HG02588 (cell line): Measurements from ENCODE around the gene SAPCD2.
"Not testable (repeated sequence)": the region's sequence is repeated elsewhere in the genome, so short reads cannot be mapped to it uniquely, and the experiment has no call there.

Source experiments
- ATAC-seq: cut with Tn5 transposase; IDR thresholded peaks from one replicate; pipeline ENCODE4 v1.9.1; 2021; ENCODE audit warnings: mild to moderate bottlenecking, moderate library complexity; ENCODE audit not compliant: unreplicated experiment

The SAPCD2 gene, protein sequence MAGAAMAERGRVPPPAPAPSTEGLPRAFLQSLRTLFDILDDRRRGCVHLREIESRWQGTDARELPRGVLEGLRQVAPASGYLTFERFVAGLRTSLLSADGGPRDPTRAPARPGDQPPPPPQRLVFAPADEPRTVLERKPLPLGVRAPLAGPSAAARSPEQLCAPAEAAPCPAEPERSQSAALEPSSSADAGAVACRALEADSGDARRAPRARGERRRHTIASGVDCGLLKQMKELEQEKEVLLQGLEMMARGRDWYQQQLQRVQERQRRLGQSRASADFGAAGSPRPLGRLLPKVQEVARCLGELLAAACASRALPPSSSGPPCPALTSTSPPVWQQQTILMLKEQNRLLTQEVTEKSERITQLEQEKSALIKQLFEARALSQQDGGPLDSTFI

DNA sequence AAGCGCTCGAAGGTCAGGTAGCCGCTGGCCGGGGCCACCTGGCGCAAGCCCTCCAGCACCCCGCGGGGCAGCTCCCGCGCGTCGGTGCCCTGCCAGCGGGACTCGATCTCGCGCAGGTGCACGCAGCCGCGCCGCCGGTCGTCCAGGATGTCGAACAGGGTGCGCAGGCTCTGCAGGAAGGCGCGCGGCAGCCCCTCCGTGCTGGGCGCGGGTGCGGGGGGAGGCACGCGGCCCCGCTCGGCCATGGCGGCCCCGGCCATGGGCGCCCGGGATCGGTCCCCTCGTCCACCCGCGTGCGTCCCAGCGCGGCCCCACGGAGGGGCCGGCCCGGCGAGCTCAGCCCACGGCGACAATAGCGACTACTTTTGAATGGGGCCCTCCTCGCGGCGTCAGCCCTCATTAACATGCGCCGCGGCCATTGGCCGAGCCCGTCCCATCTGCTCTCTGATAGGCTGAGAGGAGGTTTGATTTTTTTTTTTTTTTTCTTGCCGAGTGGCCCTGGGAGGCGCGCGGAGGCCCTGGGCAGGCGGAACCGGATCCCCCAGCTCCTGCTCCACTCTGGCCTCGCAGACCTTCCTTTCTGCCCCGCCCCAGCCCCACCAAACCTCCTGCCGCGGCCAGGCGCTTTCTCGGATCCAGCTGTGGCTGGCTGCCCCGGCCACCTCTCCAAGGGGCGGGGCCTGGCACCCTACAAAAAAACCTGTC, at the start of gene SAPCD2:
TSS of gene SAPCD2 (minus strand) at position 357 of the 705 bp plus-strand sequence. CDS start at position 260, 97 bp downstream.
- peak; percentile 62 for ATAC-seq

DNA sequence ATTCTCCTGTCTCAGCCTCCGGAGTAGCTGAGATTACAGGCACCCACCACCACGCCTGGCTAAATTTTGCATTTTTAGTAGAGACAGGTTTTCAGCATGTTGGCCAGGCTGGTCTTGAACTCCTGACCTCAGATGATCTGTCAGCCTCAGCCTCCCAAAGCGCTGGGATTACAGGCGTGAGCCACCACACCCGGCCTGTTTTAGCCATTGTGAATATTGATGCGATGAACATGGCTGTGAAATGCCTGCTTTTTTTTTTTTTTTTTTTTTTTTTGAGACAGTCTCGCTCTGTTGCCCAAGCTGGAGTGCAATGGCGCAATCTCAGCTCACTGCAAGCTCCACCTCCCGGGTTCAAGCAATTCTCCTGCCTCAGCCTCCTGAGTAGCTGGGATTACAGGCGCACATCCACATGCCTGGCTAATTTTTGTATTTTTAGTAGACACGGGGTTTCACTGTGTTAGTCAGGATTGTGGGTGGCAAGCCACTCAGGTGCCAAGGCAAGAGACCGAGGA, 47.8 kb upstream of the SAPCD2 start:
- not testable (repeated sequence) for ATAC-seq

DNA sequence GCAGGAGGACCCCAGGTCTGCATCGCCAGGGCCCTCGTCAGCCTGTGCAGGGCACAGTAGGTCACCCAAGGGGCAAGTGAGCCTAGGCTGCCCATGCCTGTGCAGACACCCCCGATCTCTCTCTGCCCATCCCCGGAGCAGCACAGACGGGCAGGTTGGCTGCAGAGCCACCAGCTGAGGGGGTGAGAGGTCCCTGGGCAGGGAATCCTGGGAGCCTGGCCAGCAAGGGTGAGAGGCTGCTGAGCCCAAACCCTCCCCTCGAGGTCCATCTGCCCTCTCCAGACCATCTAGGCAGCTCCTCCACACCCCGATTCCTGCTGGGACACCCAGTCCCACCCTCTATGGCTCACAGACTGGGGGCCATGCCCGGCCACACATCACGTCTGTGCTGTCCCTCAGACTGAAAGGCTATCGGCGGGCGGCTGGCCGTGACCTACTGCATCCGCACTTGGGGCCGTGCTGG, 46.9 kb upstream of the SAPCD2 start:
- no peak for ATAC-seq

DNA sequence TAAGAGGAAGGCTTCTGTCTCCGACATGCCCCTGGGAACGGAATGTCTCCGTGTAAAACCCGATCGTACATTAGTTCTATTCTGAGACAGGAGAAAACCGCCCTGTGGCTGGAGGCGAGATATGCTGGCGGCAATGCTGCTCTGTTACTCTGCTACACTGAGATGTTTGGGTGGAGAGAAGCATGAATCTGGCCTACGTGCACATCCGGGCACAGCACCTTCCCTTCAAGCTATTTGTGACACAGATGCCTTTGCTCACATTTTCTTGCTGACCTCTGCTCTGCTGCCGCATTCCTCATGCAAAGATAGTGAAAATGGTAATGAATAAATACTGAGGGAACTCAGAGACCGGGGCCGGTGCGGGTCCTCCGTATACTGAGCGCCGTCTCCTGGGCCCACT, 46.4 kb upstream of the SAPCD2 start:
- ATAC-seq = no peak

DNA sequence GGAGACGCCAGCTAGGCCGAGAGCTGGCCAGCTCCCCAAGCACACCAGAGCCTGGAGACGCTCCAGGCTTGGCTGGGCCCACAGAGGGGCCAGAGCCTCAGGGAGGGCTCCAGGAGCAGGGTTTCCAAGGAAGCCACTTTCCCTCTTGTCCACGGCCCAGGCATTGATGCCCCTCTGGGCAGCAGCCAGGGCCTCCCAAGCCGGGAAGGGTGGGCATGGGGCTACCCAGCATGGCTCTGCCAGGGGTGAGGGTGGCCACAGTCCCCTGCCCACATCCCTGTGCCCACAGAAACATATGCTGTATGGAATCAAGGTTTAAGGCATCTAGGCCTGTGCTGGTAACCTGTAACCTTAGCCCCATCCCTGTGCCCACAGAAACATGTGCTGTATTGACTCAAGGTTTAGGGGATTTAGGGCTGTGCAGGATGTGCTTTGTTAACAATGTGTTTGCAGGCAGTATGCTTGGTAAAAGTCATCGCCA, 45.7 kb upstream of the SAPCD2 start:
- ATAC-seq = no peak

DNA sequence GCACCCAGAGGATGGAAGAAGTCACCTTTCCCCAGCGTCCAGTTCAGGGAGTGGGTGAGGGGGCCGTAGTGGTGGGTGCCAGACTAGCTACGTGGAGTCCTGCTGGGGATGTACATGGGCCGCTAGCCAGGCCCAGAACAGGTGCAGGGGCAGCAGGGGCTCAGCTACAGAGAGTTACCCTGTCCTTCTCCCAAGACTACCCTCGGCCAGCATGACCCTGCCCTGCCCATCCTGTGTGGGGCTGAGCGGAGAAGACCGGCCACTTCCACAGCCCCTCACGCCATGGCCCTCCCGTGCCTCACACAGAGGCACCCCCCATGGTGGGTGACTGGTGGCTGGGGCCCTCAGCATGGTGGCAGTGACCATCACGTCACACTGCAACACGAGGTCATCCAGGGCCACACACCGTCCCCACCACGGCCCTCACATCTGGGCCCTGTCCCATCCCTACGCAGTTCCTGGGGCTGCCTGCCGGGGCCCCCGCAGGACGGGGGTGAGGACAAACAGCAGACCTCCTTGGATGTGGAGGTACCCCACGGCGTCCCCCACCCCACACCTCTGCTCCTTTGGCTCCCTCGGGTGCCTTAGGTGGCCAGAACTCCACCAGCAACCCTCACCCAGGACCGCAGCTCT, 45.2 kb upstream of the SAPCD2 start:
- ATAC-seq = no peak

DNA sequence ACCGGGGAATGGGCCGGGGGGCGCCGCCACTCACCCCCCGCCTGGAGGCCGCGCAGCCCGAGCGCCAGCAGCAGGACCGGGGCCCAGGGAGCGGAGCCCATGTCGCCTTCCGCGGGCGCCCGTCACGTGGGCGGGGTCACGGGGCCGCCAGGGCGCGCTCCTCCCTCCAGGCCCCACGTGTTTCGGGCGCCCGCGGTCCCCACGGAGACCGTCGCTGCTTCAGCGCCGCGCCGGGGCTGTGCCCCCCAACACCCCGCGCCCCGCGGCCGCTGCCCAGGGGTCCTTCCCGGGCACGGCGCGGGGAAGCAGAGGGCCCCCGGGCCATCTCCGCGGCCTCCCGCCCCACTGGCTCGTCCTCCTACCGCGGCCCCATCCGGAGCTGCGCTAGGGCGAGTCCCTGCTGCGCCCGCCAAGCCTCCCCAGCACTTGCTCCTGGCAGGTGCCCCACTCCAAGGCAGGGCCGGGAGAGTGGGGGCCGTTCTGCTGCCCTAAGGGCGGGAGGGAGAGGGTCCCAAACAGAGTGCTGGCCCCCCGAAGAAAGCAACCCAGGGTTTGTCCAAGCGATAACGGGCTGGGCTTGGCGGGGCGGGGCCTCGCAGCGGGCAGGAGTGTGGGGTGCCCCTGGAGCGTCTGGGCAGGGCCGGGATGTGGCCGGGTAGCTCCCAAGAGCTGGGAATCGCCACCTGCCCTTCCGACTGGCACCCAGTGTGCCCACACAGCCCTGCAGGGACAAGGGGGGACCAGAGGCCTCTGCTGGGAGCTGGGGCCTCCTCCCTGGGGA, 44.4 kb upstream of the SAPCD2 start, which contains the start of gene DPP7:
TSS of gene DPP7 (minus strand) at position 121 of the 781 bp plus-strand sequence. CDS start at position 101, 20 bp downstream.
- peak; percentile 59 for ATAC-seq

DNA sequence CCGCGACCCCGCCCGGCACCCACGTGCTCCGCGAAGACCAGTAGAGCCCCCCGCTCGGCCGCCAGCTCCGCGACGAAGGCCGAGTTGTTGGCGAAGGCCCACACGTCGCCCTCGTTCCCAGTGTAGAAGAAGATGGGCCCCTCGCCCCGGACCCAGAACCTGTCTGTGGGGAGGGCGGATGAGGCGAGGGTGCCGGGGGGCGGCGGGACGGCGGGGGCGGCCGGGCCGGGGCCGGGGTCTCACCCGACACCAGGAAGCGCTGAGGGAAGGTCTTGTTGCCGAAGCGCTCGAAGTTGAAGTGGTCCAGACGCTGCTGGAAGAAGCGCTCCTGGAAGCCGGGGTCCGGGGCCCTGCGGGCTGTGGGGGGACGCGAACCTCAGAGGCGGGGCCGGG, 43.9 kb upstream of the SAPCD2 start:
- ATAC-seq = no peak

DNA sequence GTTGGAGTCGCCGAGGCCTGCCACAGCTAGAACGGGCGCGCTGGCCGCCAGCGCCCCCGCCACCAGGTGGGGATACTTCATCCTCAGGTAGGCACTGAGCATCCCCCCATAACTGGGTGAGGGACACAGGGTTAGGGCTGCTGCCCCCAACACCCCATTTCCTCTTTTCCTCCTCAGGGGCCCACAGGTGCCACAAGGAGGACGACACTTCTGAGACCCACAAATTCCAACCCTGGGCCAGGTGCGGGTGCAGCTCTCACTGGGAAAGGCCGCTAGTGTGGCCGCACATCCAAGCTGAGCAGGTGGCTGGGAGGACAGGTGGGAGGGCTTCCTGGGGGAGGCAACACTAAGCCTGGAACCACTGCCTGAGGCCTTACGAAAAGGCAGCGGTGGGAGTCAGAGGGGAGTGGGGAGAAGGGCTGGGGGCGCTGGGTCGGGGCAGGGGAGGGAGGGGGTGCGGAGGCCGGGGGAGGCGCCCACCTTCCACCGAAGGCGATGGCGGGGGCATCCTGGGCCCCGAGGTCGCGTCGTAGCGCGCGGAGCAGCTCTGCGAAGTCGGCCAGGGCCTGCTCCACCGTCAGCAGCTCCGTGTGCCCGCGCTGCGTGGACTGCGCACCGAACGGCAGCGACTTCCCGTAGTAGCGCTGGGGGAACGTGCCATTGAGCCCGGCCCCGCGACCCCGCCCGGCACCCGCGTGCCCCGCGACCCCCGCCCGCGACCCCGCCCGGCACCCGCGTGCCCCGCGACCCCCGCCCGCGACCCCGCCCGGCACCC, 43.2 kb upstream of the SAPCD2 start:
- ATAC-seq = no peak

DNA sequence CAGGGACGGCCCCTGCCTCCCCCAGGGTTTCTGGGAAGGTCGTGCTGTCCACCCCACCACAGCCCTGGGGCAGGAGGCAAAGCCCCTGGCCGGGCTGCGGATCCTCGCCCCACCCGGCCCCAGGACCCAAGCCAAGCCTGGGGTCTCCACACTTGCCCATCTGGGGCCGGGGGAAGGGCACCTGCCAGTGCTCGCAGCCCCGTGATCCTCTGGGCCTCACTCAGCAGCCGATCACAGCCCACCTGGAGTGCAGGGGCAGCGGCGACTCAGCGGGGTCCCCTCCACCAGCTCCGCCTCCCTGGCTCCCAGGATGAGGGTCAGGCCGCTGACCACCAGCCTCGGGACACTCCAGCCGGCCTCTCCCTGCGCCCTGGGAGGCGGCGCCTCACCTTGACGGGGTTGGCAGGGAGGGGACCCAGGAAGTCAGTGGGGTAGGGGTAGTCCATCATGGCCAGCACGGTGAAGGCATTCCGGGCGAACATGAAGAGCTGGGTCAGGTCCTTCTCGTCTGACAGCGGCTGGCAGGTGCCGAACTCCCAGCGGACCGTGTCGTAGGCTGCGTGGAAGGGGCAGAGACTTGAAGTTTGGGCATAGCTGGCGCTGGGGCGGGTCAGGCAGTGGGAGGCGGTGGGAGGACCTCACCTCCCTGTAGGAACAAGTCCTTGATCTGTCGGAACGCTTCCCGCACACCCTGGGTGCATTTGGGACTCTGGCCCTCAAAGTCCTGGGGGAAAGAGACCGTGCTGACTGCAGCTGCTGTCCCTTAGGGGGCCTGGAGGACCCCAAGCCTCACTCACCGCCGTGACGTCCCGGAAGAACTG, 42.4 kb upstream of the SAPCD2 start:
- no peak for ATAC-seq

DNA sequence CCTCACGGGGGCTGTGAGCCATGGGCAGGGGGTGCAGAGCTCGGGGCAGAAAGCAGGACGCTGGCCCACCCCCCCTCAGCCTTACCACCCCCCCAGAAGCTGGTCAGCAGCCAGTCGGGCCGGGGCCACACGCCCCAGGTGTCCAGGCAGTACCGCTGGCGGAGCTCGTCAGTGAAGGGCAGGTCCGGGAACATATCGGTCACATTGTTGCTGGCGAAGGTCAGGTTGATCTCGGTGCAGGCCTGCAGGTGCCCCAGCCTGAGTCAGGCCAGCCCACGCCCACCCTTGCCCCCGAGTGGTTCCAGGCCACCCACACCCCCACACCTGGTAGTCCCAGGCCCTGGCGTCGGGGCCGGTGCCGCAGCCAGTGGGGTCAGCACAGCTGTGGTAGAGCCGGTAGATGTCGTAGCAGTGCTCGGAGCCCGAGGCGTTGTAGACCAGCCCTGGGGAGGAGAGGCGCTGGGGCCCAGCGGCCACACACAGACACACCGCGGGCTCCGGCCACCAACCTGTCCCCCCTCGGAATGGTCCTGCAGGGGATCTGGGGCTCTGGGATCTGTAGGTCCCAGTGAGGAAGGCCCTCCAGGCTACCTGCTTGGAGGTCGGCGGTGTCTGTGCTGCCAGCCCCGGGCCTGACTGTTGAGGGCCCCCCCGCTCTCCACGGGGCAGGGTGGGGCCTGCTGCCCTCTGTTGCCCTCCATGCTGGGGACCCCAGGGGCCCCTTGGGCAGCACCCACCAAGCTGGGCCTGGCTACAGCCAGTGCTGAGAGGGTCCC, 41.6 kb upstream of the SAPCD2 start:
- ATAC-seq = no peak

DNA sequence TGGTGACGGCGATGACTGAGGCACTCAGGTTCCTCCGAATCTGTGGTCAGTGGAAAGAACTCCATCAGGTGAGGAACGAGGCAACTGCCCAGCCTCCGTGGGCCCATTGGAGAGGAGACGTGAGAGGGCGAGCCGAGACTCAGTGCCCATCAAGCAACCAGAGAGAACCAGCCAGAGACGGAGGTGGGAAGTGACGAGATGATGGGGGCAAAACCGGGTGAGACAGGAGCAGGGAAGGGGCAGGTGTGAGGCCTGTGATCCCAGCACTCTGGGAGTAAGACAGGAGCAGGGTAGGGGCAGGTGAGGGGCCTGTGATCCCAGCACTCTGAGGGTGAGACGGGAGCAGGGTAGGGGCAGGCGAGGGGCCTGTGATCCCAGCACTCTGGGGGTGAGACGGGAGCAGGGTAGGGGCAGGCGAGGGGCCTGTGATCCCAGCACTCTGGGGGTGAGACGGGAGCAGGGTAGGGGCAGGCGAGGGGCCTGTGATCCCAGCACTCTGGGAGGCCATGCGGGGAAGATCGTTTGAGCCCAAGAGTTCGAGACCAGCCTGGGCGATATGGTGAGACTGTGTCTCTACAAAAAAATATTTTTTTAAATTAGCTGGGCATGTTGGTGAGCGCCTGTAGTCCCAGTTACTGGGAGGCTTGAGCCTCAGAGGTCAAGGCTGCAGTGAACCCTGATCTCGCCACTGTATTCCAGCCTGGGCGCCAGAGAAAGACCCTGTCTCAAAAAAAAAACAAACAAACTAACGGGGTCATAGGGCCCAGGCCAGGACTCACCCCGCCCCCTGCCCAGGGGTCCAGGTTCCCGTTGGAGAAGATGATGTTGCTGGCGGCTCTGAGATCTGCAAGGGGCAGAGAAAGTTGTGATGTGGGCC, 40.8 kb upstream of the SAPCD2 start:
- no peak for ATAC-seq

DNA sequence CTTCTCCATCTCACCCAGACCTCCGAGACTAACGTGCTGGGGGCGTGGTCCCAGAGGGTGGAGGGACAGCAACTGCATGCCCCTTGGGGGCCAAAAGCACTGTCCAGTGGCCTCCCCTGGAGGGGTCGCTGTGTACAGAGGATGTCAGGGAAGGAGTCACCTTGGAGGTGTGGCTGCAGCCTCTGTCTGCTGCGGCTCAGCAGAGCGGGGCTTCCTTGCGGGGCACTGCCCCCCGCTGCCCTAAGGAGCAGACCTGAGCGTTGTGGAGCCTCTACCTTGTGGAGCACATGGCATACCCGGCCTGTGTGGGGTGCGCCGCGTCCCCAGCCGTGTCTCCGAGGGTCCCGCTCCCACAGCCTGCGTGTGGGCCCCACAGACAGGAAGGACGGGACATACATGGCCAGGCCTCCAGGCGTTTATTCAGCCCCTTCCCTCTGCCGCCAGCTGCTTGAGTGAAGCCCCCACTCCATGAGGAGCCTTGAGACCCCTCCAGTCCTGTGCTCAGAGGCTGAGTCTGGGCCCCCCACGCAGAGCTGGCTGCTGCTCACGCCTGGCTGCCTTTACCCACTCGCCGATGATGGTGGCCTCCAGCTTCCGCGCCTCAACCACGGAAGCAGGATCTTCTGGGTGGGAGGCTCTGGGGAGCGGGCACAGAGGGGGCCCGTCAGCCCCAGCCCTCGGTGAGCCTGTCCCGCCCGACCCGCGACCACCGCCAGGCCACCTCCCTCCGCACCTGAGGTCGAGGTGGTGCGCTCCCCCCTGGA, 40.0 kb upstream of the SAPCD2 start:
- no peak for ATAC-seq

DNA sequence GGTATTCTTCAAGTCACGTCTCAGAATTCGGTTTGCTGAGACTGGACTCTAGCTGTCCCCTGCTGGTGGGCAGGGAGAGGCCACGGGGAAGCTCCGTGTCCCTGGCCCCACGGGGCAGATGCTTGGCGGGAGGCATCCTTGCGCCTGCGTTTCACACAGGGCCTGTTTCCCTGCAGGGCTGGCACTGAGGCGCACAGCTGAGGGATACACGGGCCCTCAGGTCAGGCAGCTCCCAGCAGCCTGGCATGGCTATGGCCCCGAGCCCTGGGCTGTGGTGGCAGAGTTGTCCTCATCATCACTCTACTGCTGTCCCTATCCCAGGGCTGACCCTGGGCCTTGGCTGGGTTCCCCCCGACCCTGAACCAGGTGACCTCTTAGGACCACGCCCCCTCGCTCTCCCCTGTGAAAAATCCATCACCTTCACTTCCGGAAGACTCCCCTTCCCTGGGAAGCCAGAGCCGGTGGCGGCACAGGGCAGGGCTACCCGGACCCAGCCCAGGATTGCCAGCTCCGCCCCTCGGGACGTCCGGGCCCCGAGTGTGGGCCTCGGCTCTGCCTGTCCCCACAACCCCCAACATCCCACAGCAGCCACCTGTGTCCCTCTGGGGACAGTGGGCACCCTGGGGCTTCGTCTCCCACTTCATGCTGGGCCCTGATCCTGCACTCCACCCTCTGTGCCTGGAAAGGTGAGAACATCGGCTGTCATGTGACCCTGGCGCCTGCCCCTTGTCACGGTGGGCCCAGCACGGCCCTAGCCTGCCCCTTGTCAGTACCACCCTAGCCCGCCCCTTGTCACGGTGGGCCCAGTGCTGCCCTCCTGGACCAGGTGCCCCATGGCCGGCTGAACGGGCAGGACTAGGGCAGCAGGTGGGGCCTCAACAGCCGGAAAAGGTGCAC, 39.1 kb upstream of the SAPCD2 start:
- no peak for ATAC-seq

DNA sequence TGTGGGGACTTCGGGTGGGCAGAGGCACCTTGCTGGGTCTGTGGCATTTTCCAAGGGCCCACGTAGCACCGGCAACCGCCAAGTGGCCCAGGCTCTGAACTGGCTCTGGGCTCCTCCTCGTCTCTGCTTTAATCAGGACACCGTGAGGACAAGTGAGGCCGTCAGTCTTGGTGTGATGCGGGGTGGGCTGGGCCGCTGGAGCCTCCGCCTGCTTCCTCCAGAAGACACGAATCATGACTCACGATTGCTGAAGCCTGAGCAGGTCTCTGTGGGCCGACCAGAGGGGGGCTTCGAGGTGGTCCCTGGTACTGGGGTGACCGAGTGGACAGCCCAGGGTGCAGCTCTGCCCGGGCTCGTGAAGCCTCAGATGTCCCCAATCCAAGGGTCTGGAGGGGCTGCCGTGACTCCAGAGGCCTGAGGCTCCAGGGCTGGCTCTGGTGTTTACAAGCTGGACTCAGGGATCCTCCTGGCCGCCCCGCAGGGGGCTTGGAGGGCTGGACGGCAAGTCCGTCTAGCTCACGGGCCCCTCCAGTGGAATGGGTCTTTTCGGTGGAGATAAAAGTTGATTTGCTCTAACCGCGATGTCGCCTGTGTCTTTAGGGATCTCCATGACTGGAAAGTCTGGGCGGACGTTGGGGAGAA, 38.4 kb upstream of the SAPCD2 start:
- ATAC-seq = no peak
